ENCODE results near the gene SEPTIN7.

GRCh38 chr7:35802102-35802466 lies 1.2 kb downstream of the SEPTIN7 start:
- TF ChIP-seq EGR1 (IDR thresholded peaks at IDR 0.05; ENCODE audit: low read depth), result no peak
- TF ChIP-seq CTCF (IDR thresholded peaks at IDR 0.05 in 2 of 3, conservative IDR thresholded peaks at IDR 0.05 in 1 of 3; ENCODE audit: borderline replicate concordance in 1 of 3, insufficient read depth in 1 of 3, low read depth in 2 of 3, low read length in 2 of 3), result no peak
- TF ChIP-seq EZH2 (IDR thresholded peaks at IDR 0.05), result no peak
- no peak for TF ChIP-seq RAD21 (IDR thresholded peaks at IDR 0.05; ENCODE audit: low read depth)
- no peak for TF ChIP-seq ATF3 (IDR thresholded peaks at IDR 0.05)
- no peak for TF ChIP-seq POLR2A (IDR thresholded peaks at IDR 0.05; ENCODE audit: borderline replicate concordance, extremely low read depth, insufficient read depth, insufficient read length)
- no peak for TF ChIP-seq EZH2phosphoT487 (IDR thresholded peaks at IDR 0.05; ENCODE audit: borderline replicate concordance)
- no peak for TF ChIP-seq CEBPB (IDR thresholded peaks at IDR 0.05; ENCODE audit: low read depth)
- no peak for TF ChIP-seq POLR2AphosphoS5 (IDR thresholded peaks at IDR 0.05; ENCODE audit: low read depth, low read length)
- no peak for TF ChIP-seq SRF (IDR thresholded peaks at IDR 0.05; ENCODE audit: low read depth)
- TF ChIP-seq ZNF274 (IDR thresholded peaks at IDR 0.05; ENCODE audit: low read depth, low read length), result no peak
- no peak for TF ChIP-seq TCF7L2 (IDR thresholded peaks at IDR 0.05; ENCODE audit: borderline replicate concordance, extremely low read depth, insufficient read depth, insufficient read length)

Data from HCT116 (cell line).